ENCODE data around the gene C21orf58.

The C21orf58 gene

DNA sequence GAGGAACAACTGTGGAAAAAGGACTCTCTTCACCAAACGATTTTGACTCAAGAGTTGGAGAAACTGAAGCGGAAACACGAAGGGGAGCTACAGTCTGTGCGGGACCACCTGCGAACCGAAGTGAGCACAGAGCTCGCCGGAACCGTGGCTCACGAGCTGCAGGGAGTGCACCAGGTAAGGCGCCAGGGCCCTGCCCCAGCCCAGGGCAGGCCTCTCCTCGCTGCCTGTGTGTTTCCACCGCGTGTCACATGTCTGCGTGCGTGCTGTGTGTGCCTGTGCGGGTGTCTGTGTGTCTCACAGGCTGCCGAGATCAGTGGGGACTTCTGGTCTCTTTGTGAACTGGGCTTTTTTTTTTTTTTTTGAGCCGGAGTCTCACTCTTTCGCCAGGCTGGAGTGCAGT lies 43.3 kb upstream of the C21orf58 start:
- no peak overlapping the region for H3K4me3 ChIP-seq (ENCODE audit: low read depth, low read length)
- POLR2A ChIA-PET: no interaction called here
- no peak for DNase-seq (ENCODE audit: low read depth, low spot score)
- TF ChIP-seq, protein P1, sequence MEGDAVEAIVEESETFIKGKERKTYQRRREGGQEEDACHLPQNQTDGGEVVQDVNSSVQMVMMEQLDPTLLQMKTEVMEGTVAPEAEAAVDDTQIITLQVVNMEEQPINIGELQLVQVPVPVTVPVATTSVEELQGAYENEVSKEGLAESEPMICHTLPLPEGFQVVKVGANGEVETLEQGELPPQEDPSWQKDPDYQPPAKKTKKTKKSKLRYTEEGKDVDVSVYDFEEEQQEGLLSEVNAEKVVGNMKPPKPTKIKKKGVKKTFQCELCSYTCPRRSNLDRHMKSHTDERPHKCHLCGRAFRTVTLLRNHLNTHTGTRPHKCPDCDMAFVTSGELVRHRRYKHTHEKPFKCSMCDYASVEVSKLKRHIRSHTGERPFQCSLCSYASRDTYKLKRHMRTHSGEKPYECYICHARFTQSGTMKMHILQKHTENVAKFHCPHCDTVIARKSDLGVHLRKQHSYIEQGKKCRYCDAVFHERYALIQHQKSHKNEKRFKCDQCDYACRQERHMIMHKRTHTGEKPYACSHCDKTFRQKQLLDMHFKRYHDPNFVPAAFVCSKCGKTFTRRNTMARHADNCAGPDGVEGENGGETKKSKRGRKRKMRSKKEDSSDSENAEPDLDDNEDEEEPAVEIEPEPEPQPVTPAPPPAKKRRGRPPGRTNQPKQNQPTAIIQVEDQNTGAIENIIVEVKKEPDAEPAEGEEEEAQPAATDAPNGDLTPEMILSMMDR (IDR thresholded peaks at IDR 0.05; ENCODE audit: insufficient read depth, low read length, missing control alignments): no peak
- CTCF ChIA-PET: no interaction called here

DNA sequence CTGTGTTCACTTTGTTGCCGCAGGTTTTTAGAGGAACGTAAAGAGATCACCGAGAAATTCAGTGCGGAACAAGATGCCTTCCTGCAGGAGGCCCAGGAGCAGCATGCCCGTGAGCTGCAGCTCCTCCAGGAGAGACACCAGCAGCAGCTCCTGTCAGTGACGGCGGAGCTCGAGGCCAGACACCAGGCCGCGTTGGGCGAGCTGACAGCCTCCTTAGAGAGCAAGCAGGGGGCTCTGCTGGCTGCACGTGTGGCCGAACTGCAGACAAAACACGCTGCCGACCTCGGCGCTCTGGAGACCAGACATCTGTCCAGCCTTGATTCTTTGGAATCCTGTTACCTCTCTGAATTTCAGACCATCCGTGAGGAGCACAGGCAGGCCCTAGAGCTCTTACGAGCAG lies 42.9 kb upstream of the C21orf58 start:
- POLR2A ChIA-PET: no interaction called here
- CTCF ChIA-PET: no interaction called here
- H3K4me3 ChIP-seq (ENCODE audit: low read depth, low read length): no peak overlapping the region
- TF ChIP-seq, protein P1 (IDR thresholded peaks at IDR 0.05; ENCODE audit: insufficient read depth, low read length, missing control alignments): no peak
- DNase-seq (ENCODE audit: low read depth, low spot score): no peak

DNA sequence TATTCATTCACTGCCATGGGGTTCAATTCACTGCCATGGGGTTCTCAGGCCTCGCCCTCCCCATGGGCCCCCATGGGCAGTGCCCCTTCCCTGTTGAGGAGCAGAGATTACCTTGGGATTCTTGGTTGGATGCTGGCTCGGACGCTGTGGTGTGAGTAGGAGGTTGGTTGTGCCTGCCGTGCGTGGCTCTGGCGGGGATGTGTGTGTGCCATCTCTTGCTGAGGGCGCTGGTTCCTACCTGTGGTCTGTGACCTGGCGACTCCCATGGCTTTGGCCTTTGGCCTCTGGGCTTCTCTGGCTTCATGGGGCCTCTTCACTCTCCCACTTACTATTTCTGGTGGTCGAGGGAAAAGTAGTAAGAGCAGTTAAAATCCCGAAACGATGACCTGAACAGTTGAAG lies 42.4 kb upstream of the C21orf58 start:
- ChIA-PET CTCF (no interaction called here), POLR2A (no interaction called here)
- H3K4me3 ChIP-seq (ENCODE audit: low read depth, low read length): no peak overlapping the region
- TF ChIP-seq, protein P1 (IDR thresholded peaks at IDR 0.05; ENCODE audit: insufficient read depth, low read length, missing control alignments): no peak
- no peak for DNase-seq (ENCODE audit: low read depth, low spot score)

DNA sequence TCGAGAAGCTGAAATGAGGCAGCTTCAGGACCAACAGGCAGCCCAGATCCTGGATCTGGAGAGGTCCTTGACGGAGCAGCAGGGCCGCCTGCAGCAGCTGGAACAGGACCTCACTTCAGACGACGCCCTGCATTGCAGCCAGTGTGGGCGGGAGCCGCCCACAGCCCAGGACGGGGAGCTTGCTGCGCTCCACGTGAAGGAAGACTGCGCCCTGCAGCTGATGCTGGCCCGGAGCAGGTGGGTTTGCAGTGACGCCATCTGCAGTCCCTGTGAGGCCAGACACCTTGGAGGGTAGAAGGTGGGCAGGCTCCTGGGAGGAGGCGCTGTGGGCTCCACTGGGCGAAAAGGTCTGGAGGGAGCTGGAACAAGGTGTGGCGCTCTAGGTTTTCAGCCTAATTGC lies 40.0 kb upstream of the C21orf58 start:
- no peak for DNase-seq (ENCODE audit: low read depth, low spot score)
- no peak overlapping the region for H3K4me3 ChIP-seq (ENCODE audit: low read depth, low read length)
- TF ChIP-seq, protein P1 (IDR thresholded peaks at IDR 0.05; ENCODE audit: insufficient read depth, low read length, missing control alignments): no peak
- POLR2A ChIA-PET: no interaction called here
- CTCF ChIA-PET: interaction anchor here (1.5 kb wide), 1 partner anchor 38 kb away, joined by 3 read pairs; no protein-coding TSS in a partner anchor

DNA sequence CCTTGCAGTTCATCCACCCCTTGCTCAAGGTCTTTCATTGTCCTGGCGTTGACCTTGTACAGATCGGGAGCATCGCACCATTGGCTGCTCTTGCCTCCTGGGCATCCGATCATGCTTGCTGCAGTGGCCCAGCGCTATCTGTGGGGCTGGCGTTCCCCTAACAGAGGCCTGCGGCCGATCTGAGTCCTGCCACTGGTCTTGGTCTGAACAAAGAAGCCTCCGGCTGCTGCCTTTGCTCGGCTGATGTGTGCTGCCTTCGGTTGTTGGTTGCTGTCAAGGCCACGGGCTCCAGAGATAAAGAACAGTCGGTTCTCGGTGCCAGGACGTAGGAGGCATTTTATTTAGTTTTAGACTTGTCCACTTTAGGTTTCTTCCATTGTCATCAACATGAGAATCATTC lies 39.3 kb upstream of the C21orf58 start:
- TF ChIP-seq, protein P1 (IDR thresholded peaks at IDR 0.05; ENCODE audit: insufficient read depth, low read length, missing control alignments): no peak
- CTCF ChIA-PET: no interaction called here
- H3K4me3 ChIP-seq (ENCODE audit: low read depth, low read length): no peak overlapping the region
- DNase-seq (ENCODE audit: low read depth, low spot score): no peak
- POLR2A ChIA-PET: no interaction called here

DNA sequence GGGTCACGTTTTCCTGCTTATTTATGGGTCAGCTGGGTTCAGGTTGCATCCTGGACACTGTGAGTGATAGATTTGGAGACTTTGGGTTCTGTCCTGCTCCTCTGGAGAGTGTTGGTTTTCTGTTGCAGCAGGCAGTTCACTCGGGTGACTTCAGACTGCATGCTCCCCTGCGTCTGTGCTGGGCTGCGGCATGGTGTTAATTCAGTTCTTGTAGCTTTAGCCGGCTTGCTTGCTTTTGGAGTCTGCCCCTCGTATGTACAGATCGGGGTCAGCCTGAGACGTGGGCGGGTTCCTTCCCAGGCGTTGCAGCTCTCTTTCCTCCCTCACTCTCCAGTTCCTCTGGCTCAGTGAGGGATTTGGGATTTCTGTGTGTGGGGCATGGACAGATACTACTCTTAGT lies 38.3 kb upstream of the C21orf58 start:
- POLR2A ChIA-PET: no interaction called here

More for the DNA sequence above, 38.3 kb upstream of the C21orf58 start:
- TF ChIP-seq, protein P1 (IDR thresholded peaks at IDR 0.05; ENCODE audit: insufficient read depth, low read length, missing control alignments): no peak
- no peak for DNase-seq (ENCODE audit: low read depth, low spot score)
- H3K4me3 ChIP-seq (ENCODE audit: low read depth, low read length): no peak overlapping the region
- CTCF ChIA-PET: no interaction called here
